K562 (cell line): ENCODE measurements around the gene ZFYVE19. TPM values are rescaled to one million over a fixed set of nuclear protein-coding genes. Genes with fewer than 3 reads are reported as not detected.

ENCODE experiments used
- HDAC1 ChIP-seq, 2 experiments: fragments of 450-650 bp; IDR thresholded peaks; 2 replicates each; pipeline ENCODE4 v1.6.1; 2016 to 2017; ENCODE audit warnings: inconsistent platforms in 1 of 2, mild to moderate bottlenecking in 1 of 2, moderate library complexity in 1 of 2
- JUN ChIP-seq, 2 experiments: sonication (generic) in 1 of 2; formaldehyde crosslinking in 1 of 2; IDR thresholded peaks; 2 replicates each; pipeline versions ENCODE4 v1.6.1 to v1.8.0; 2012 to 2022; ENCODE audit warnings: borderline replicate concordance in 2 of 2, mild to moderate bottlenecking in 2 of 2, improper control_type of control experiment in 1 of 2, low read depth in 1 of 2, low read length in 1 of 2, missing genetic modification reagents in 1 of 2
- OTX1 ChIP-seq: fragments of 450-650 bp; formaldehyde crosslinking; IDR thresholded peaks from 2 replicates; pipeline ENCODE4 v1.4.0; 2022; ENCODE audit warnings: mild to moderate bottlenecking
- RFX1 ChIP-seq: fragments of 450-650 bp; IDR thresholded peaks from 2 replicates; pipeline ENCODE4 v1.6.1; 2016; ENCODE audit warnings: mild to moderate bottlenecking, moderate library complexity
- SAFB2 ChIP-seq: fragments of 200-400 bp; formaldehyde crosslinking; IDR thresholded peaks from 2 replicates; pipeline ENCODE4 v1.6.1; 2018; ENCODE audit warnings: borderline replicate concordance, low read length, low read depth, moderate library complexity; ENCODE audit not compliant: severe bottlenecking
- ZNF696 ChIP-seq: fragments of 250-450 bp; sonication (Bioruptor Pico); conservative IDR thresholded peaks from 2 replicates; pipeline ENCODE4 v1.4.0; 2020; ENCODE audit warnings: mild to moderate bottlenecking, moderate library complexity
- polyA plus RNA-seq, 8 experiments: library from polyadenylated mRNA; depleted of rRNA in 4 of 8; stranded (reverse) in 5 of 8; unstranded in 3 of 8; fragments of >200 nt; fragmentation: Nextera tagmentation in 2 of 8; fragmentation: Illumina TruSeq in 1 of 8; extraction: Ambion mirVana in 2 of 8; extraction: Trizol in 1 of 8; gene quantifications; 2 replicates each; pipeline versions ENCODE4 v1.2.1 to v1.2.3, GENCODE V29; 2011 to 2014; ENCODE audit warnings: inconsistent platforms in 1 of 8, missing spikeins in 1 of 8
- total RNA-seq, 7 experiments: library from RNA; depleted of rRNA in 6 of 7; stranded (reverse); fragments of >200 nt in 6 of 7; fragmentation: Illumina TruSeq in 2 of 7; extraction: Trizol in 2 of 7; gene quantifications; 2 replicates each; pipeline versions ENCODE4 v1.2.1 to v1.2.3, GENCODE V29; 2011 to 2021; ENCODE audit warnings: low replicate concordance in 1 of 7
- TF ChIP-seq, protein P1 (sequence below): IDR thresholded peaks from 3 replicates; pipeline ENCODE4 v1.6.1; 2011; ENCODE audit warnings: borderline replicate concordance, mild to moderate bottlenecking; ENCODE audit not compliant: insufficient read length, insufficient read depth
- TF ChIP-seq, protein P2 (sequence below): fragments of 250-450 bp; sonication (Bioruptor Pico); IDR thresholded peaks from 2 replicates; pipeline ENCODE4 v1.8.0; 2021; ENCODE audit warnings: borderline replicate concordance, mild to moderate bottlenecking, moderate library complexity; ENCODE audit not compliant: poor library complexity, severe bottlenecking

The ZFYVE19 gene
- total and polyA plus RNA-seq, 9 of the 15 experiments (the other 6 are each of a cell fraction or from before 2014, with no cell fraction given): 1.5 to 36.8 (median 19.9) TPM

DNA sequence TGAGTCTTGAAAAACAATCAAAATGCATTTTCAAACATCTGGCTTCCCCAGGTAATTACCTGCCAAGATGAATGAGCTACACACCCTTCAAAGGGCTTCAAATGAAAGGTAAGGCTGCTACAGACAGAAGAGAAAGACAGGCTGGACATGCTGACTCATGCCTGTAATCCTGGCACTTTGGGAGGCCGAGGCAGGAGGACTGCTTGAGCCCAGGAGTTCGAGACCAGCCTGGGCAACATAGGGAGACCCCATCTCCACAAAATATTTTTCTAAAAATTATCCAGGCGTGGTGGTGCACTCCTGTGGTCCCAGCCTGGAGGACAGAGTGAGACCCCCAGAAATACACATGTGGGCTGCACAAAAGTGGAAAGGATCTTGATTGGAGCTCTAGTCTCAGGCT is 14.5 kb upstream of the ZFYVE19 start (continued):
- TF ChIP-seq, protein P1, sequence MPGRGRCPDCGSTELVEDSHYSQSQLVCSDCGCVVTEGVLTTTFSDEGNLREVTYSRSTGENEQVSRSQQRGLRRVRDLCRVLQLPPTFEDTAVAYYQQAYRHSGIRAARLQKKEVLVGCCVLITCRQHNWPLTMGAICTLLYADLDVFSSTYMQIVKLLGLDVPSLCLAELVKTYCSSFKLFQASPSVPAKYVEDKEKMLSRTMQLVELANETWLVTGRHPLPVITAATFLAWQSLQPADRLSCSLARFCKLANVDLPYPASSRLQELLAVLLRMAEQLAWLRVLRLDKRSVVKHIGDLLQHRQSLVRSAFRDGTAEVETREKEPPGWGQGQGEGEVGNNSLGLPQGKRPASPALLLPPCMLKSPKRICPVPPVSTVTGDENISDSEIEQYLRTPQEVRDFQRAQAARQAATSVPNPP: no peak
- TF ChIP-seq, protein P2, sequence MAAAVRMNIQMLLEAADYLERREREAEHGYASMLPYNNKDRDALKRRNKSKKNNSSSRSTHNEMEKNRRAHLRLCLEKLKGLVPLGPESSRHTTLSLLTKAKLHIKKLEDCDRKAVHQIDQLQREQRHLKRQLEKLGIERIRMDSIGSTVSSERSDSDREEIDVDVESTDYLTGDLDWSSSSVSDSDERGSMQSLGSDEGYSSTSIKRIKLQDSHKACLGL: no peak
- TF ChIP-seq JUN (IDR thresholded peaks at IDR 0.05; ENCODE audit: borderline replicate concordance, low read depth, low read length) (no peak), JUN (CRISPR knock-in tag; IDR thresholded peaks at IDR 0.05; ENCODE audit: borderline replicate concordance) (no peak), HDAC1 (IDR thresholded peaks at IDR 0.05) (no peak), RFX1 (no peak), ZNF696 (CRISPR knock-in tag) (no peak), SAFB2 (no peak), OTX1 (CRISPR knock-in tag) (no peak)
